ENCODE data around the gene PPM1B. TPM values are rescaled to one million over a fixed set of nuclear protein-coding genes. Genes with fewer than 3 reads are reported as not detected.
A peak's percentile ranks its signal among the peaks of the same experiment; 100 is the strongest.

Gene PPM1B
- total and polyA plus RNA-seq, 9 of the 15 experiments (the other 6 are each of a cell fraction or from before 2014, with no cell fraction given): 8.9 to 44.0 (median 28.6) TPM

DNA sequence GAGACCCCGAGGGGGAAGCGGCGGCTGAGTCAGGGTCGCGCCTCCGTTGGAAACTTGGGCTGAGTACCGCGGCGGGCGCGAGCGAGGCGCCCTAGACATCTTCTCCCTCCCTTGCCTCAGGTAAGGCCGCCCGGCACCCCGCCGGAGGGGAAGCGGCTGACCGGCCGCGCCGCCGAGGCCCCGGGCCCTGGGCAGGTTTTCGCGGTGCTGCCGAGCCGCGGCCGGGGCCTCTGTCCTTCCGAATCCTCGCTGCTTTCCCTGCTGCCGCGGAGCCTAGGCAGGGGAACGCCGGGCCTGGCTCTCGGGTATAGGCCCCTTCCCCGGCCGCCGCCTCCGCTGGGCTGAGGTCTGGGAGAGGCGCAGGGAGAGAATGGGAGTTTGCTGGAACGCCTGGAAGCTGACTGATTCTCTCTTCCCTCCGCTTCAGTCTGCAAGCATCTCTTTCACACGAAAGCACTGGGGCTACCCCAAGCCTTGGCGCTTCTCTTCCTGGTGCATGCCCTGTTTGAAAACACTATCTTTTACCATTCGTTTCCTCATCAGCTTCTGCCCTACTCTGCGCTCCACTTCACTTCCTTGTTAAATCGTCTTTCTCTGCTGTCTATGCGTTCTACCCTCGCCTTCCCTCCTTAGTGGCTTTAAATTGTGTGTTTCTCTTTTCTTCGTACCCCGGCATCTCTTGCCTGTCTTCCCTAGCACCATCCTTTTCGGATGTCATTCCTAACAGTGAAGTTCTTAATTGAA is 652 bp downstream of the PPM1B start (continued):
- TF ChIP-seq, protein P1, sequence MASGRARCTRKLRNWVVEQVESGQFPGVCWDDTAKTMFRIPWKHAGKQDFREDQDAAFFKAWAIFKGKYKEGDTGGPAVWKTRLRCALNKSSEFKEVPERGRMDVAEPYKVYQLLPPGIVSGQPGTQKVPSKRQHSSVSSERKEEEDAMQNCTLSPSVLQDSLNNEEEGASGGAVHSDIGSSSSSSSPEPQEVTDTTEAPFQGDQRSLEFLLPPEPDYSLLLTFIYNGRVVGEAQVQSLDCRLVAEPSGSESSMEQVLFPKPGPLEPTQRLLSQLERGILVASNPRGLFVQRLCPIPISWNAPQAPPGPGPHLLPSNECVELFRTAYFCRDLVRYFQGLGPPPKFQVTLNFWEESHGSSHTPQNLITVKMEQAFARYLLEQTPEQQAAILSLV (tag; IDR thresholded peaks at IDR 0.05): no peak
- TF ChIP-seq, protein P2, sequence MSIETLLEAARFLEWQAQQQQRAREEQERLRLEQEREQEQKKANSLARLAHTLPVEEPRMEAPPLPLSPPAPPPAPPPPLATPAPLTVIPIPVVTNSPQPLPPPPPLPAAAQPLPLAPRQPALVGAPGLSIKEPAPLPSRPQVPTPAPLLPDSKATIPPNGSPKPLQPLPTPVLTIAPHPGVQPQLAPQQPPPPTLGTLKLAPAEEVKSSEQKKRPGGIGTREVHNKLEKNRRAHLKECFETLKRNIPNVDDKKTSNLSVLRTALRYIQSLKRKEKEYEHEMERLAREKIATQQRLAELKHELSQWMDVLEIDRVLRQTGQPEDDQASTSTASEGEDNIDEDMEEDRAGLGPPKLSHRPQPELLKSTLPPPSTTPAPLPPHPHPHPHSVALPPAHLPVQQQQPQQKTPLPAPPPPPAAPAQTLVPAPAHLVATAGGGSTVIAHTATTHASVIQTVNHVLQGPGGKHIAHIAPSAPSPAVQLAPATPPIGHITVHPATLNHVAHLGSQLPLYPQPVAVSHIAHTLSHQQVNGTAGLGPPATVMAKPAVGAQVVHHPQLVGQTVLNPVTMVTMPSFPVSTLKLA (conservative IDR thresholded peaks at IDR 0.05): peak in 1 of 2 experiments; percentile 34; a peak in 3 of 4 replicates
- no peak for TF ChIP-seq ZNF57 (CRISPR knock-in tag; IDR thresholded peaks at IDR 0.05)
- no peak for TF ChIP-seq NFE2L1 (tag; IDR thresholded peaks at IDR 0.05; ENCODE audit: borderline replicate concordance, low read depth)
- peak; percentile 46; the same call in 1 of the 2 replicates for TF ChIP-seq SMARCE1 (IDR thresholded peaks at IDR 0.05)
- no peak for TF ChIP-seq OTX1 (CRISPR knock-in tag; IDR thresholded peaks at IDR 0.05)
- no peak for TF ChIP-seq XRCC3 (IDR thresholded peaks at IDR 0.05)
- no peak for TF ChIP-seq SLC30A9 (CRISPR knock-in tag; IDR thresholded peaks at IDR 0.05)
- peak; percentile 81; the same call in 1 of the 2 replicates for TF ChIP-seq XRCC5 (IDR thresholded peaks at IDR 0.05; ENCODE audit: low read depth, low read length)
- no peak for TF ChIP-seq MAFG (tag; conservative IDR thresholded peaks at IDR 0.05)
- TF ChIP-seq MEF2D (tag; conservative IDR thresholded peaks at IDR 0.05; ENCODE audit: low read depth): no peak
- TF ChIP-seq ZNF785 (CRISPR knock-in tag; IDR thresholded peaks at IDR 0.05): no peak
- TF ChIP-seq CCNT2 (IDR thresholded peaks at IDR 0.05; ENCODE audit: borderline replicate concordance, extremely low read depth, insufficient read length, low read depth, low read length): peak; percentile 10
- no peak for TF ChIP-seq MCM3 (IDR thresholded peaks at IDR 0.05)
- TF ChIP-seq AFF1 (IDR thresholded peaks at IDR 0.05; ENCODE audit: low read depth in 1 of 2, partially characterized antibody in 2 of 2): no peak
- no peak for TF ChIP-seq SREBF2 (CRISPR knock-in tag; IDR thresholded peaks at IDR 0.05)
- no peak for TF ChIP-seq PTTG1 (tag; IDR thresholded peaks at IDR 0.05; ENCODE audit: low read depth)
- no peak for TF ChIP-seq ZNF717 (CRISPR knock-in tag; IDR thresholded peaks at IDR 0.05)
- no peak for TF ChIP-seq GMEB1 (CRISPR knock-in tag; IDR thresholded peaks at IDR 0.05)

Data from K562 (cell line).